AG09309 (cell line): ENCODE data around the gene ASCC3.
"Not testable (repeated sequence)": the region's sequence is repeated elsewhere in the genome, so short reads cannot be mapped to it uniquely, and the experiment has no call there.

Source experiments
- DNase-seq: peaks from one replicate; pipeline ENCODE4 v3.0.0-alpha.2; 2010; ENCODE audit warnings: low read depth
- H3K4me3 ChIP-seq: 2 replicates; pipeline ENCODE4 v1.5.1; 2011; ENCODE audit warnings: mild to moderate bottlenecking, low read depth, low read length, moderate library complexity; ENCODE audit not compliant: control insufficient read depth
- CTCF ChIP-seq: IDR thresholded peaks from 2 replicates; pipeline ENCODE4 v1.5.1; 2011; ENCODE audit warnings: mild to moderate bottlenecking, low read depth, low read length, inconsistent platforms; ENCODE audit not compliant: insufficient read depth, control insufficient read depth; ENCODE audit errors: missing control alignments

The ASCC3 gene

DNA sequence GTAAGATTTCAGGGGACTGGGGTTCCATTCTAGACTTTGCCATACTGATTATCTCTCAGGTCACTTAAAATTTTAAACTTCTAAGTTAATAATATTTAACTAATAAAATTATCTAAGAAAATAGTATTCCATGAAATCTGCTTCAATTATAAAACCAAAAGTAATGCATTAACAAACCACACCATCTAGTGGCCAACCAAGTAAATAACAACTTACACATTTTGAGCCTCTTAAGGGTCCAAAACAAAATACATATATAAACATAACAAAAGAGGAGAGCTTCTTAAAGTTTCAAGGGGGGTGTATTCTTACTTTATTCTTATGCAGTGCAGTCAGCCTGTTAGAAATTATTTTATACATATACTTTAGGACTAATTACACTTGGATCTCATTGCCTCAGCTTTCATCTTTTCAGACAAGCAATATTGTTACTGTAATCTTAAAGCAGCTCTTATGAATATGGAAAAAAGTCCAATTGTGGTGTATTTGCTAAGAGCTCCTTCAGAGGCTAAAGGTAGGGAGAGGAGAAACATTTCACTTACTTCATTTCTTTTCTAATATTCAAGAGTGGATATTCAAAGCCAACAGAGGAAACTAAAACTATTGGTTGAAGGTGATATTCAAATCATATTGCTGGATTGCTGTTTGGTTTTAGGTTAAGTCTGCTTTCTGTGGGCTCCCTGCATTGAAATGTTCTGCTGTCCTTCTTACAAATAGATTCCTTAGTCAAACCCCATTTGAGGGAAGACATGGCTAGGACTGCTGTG is 216.7 kb downstream of the ASCC3 start:
- TF ChIP-seq CTCF, result peak; percentile 44
- DNase-seq, result peak; percentile 4
- no peak overlapping the region for H3K4me3 ChIP-seq

GRCh38 chr6:100663219-100663863 is 217.8 kb downstream of the ASCC3 start:
- DNase-seq, result peak; percentile 56
- no peak overlapping the region for H3K4me3 ChIP-seq
- no peak for TF ChIP-seq CTCF

DNA sequence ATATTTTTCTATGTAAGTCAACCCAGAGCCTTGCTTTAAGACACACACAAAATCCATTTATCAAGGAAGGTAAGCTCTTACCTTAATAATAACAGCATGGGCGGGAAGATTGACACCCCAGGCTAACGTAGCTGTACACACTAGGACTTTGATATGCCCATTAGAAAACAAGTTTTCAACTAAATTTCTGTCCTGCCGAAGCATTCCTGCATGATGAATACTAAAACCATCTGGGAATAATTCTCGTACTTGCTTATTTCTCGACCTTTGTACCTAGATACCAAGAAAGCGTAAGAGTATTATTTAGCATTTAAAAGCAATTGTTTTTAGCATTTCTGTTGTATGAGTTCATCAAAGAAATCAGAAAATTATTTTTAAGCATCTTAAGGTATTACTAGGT is 218.9 kb downstream of the ASCC3 start:
- DNase-seq, result no peak
- H3K4me3 ChIP-seq, result no peak overlapping the region
- TF ChIP-seq CTCF, result no peak

DNA sequence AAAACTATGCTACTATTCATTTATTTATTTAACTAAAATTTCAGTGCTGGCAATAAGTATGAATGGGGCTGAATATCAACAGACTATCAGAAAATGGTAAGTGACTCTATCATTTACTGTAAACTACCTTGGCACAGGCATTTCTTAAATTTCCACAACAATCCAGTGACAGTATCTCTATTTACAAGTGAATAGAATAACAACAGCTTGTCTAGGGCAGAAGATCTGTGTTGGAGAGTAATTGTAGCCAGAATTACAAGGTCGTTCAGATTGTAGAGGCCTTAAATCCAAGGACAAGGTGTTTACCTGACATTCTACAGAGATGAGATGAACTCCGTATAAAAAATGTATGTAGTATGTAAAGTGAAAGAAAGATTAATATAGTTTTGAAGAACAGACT is 222.6 kb downstream of the ASCC3 start:
- DNase-seq, result no peak
- H3K4me3 ChIP-seq, result no peak overlapping the region
- no peak for TF ChIP-seq CTCF

DNA sequence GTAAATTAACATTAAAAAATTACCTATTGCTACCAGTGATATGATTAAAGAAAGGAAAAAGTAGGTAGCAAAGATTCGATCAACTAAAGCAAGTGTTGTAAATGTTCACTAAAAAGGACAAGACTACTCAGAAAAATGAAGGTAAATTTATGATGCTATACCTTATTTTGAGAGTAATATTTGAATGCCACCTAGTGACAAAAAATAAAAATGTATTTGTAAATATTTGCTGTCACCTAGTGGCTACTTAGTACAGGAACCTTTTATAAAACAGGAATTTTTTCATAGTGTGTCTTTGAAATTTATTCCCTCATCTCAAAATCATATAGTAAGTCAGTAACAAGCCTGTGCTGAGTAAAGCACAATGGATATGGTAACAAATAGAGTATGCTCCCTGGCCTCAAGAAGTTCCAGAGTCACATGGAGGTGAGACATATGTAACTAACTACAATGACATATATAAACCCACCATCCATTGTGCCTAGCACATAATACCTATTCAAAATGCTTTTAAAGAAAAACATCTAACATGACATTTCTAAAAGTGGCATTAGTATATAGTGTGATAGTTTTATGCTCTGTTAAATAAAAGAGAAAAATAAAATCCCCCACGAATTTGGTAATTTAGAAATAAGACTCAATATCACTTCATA is 223.3 kb downstream of the ASCC3 start:
- peak; percentile 34 for TF ChIP-seq CTCF
- no peak for DNase-seq
- no peak overlapping the region for H3K4me3 ChIP-seq

- H3K4me3 ChIP-seq, DNase-seq: not testable (repeated sequence)
Measured at GRCh38 chr6:100641147-100641546, 240.0 kb downstream of the ASCC3 start.
